Body of pancreas (tissue), 4 donors: Measurements from ENCODE around the gene PLAAT2.

Source experiments
- CTCF ChIP-seq, 7 experiments: fragments of 450-650 bp in 4 of 7; fragments of 200-600 bp in 3 of 7; sonication (generic) in 3 of 7; IDR thresholded peaks; one replicate each; pipeline ENCODE4 v1.5.1; 2016 to 2019; ENCODE audit warnings: antibody characterized with exemption in 7 of 7
- POLR2A ChIP-seq, 3 donors: fragments of 450-650 bp; IDR thresholded peaks; one replicate each; pipeline ENCODE4 v1.6.1; 2016; ENCODE audit warnings: antibody characterized with exemption in 3 of 3, mild to moderate bottlenecking in 2 of 3

GRCh38 chr11:63589000-63589399, 25.8 kb upstream of the PLAAT2 start:
- TF ChIP-seq CTCF (IDR thresholded peaks at IDR 0.05), result no peak
- TF ChIP-seq POLR2A (IDR thresholded peaks at IDR 0.05), result no peak
